H1 (cell line): ENCODE results near the gene WNT9B. TPM values are rescaled to one million over a fixed set of nuclear protein-coding genes. Genes with fewer than 3 reads are reported as not detected.
A peak's percentile ranks its signal among the peaks of the same experiment; 100 is the strongest.

Experiments used
- CTCF ChIA-PET: fragments of 300-600 bp; sonication (Branson Sonifier 250); formaldehyde crosslinking; loops from one replicate; lab custom pipeline; 2021; ENCODE audit not compliant: partially characterized antibody; lab: Charles Lee
- POLR2A ChIA-PET: fragments of 300-600 bp; sonication (Branson Sonifier 250); formaldehyde crosslinking; loops from one replicate; lab custom pipeline; 2021; ENCODE audit warnings: inconsistent platforms; ENCODE audit not compliant: partially characterized antibody; lab: Charles Lee
- DNase-seq, 2 experiments: peaks; one replicate each; pipeline versions ENCODE4 v3.0.0 to v3.0.0-alpha.2; 2010 to 2022; ENCODE audit warnings: low spot score in 2 of 2, low read depth in 1 of 2, mixed read lengths in 1 of 2
- FAIRE-seq: peaks from 2 replicates; lab custom pipeline; 2011; peaks lifted over from hg19 to GRCh38; lab: Jason Lieb, UNC
- H2AFZ ChIP-seq: 2 replicates; pipeline ENCODE4 v1.8.1; 2012; ENCODE audit warnings: low read length, inconsistent platforms
- H2AK5ac ChIP-seq: 2 replicates; pipeline ENCODE4 v1.6.1; 2013; ENCODE audit warnings: low read depth, low read length
- H2BK120ac ChIP-seq: replicated peaks from 2 replicates; pipeline ENCODE3; 2013; ENCODE audit warnings: low read depth, low read length, inconsistent platforms
- H2BK12ac ChIP-seq: 2 replicates; pipeline ENCODE4 v1.6.1; 2013; ENCODE audit warnings: low read depth, low read length
- H2BK15ac ChIP-seq: 2 replicates; pipeline ENCODE4 v1.6.1; 2013; ENCODE audit warnings: low read length
- H2BK20ac ChIP-seq: 2 replicates; pipeline ENCODE4 v1.6.1; 2013; ENCODE audit warnings: low read length
- H2BK5ac ChIP-seq: 2 replicates; pipeline ENCODE4 v1.6.1; 2013; ENCODE audit warnings: low read depth, low read length
- H3K14ac ChIP-seq: 2 replicates; pipeline ENCODE4 v1.6.1; 2013; ENCODE audit warnings: inconsistent platforms; ENCODE audit not compliant: insufficient read length
- H3K18ac ChIP-seq: 2 replicates; pipeline ENCODE4 v1.6.1; 2013; ENCODE audit warnings: low read length; ENCODE audit errors: extremely low read depth
- H3K23ac ChIP-seq: 2 replicates; pipeline ENCODE4 v1.6.1; 2013; ENCODE audit warnings: inconsistent platforms; ENCODE audit not compliant: insufficient read length
- H3K23me2 ChIP-seq: 2 replicates; pipeline ENCODE4 v1.6.1; 2013; ENCODE audit warnings: low read depth, low read length
- H3K27ac ChIP-seq: 2 replicates; pipeline ENCODE4 v1.6.1; 2011; ENCODE audit warnings: low read depth, low read length, inconsistent platforms
- H3K27me3 ChIP-seq, 4 experiments: replicated peaks in 1 of 4; 1 replicate in 1 of 4; 2 replicates in 3 of 4; pipeline versions ENCODE4 v1.6.1 to v1.8.1; 2011 to 2013; ENCODE audit warnings: low read length in 3 of 4, mild to moderate bottlenecking in 3 of 4, inconsistent platforms in 2 of 4, mixed read lengths in 2 of 4, moderate library complexity in 1 of 4; ENCODE audit not compliant: control insufficient read depth in 3 of 4, insufficient read depth in 3 of 4; ENCODE audit errors: extremely low read depth in 1 of 4
- H3K36me3 ChIP-seq, 4 experiments: 2 replicates each; pipeline versions ENCODE4 v1.6.1 to v1.8.1; 2011 to 2013; ENCODE audit warnings: mild to moderate bottlenecking in 4 of 4, low read length in 3 of 4, moderate library complexity in 2 of 4, control low read depth in 1 of 4, inconsistent platforms in 1 of 4; ENCODE audit not compliant: insufficient read depth in 4 of 4, control insufficient read depth in 2 of 4
- H3K4ac ChIP-seq: replicated peaks from 2 replicates; pipeline ENCODE3; 2013; ENCODE audit warnings: low read length, low read depth, mixed read lengths, inconsistent platforms; ENCODE audit not compliant: insufficient read length
- H3K4me1 ChIP-seq, 4 experiments: replicated peaks in 1 of 4; 1 replicate in 1 of 4; 2 replicates in 3 of 4; pipeline versions ENCODE4 v1.6.1 to v1.8.1; 2011 to 2013; ENCODE audit warnings: low read length in 3 of 4, inconsistent platforms in 2 of 4, mixed read lengths in 1 of 4; ENCODE audit not compliant: insufficient read depth in 4 of 4, control insufficient read depth in 3 of 4
- H3K4me2 ChIP-seq, 2 experiments: 2 replicates each; pipeline versions ENCODE4 v1.6.1 to v1.8.1; 2011 to 2013; ENCODE audit warnings: low read depth in 2 of 2, low read length in 2 of 2, control low read depth in 1 of 2, inconsistent platforms in 1 of 2, mild to moderate bottlenecking in 1 of 2; ENCODE audit not compliant: insufficient read depth in 1 of 2
- H3K4me3 ChIP-seq, 4 experiments: fragments of 200-600, 300-600 bp in 1 of 4; sonication (generic), shearing (Covaris generic), sonication (Bioruptor Twin) in 1 of 4; 2 replicates each; pipeline versions ENCODE4 v1.5.1 to v1.8.1; 2011 to 2016; ENCODE audit warnings: low read length in 4 of 4, low read depth in 3 of 4, control low read depth in 2 of 4, inconsistent platforms in 2 of 4, mild to moderate bottlenecking in 2 of 4, mixed read lengths in 1 of 4, moderate library complexity in 1 of 4; ENCODE audit not compliant: insufficient read depth in 2 of 4; ENCODE audit errors: extremely low read depth in 1 of 4
- H3K56ac ChIP-seq: replicated peaks from 2 replicates; pipeline ENCODE3; 2013; ENCODE audit warnings: low read depth, mild to moderate bottlenecking, mixed read lengths, low read length, inconsistent platforms; ENCODE audit not compliant: insufficient read length
- H3K79me1 ChIP-seq: 2 replicates; pipeline ENCODE4 v1.6.1; 2013; ENCODE audit warnings: low read depth, low read length, control low read depth
- H3K79me2 ChIP-seq, 2 experiments: 2 replicates each; pipeline versions ENCODE4 v1.6.1 to v1.8.1; 2012 to 2013; ENCODE audit warnings: low read length in 2 of 2, mild to moderate bottlenecking in 2 of 2, inconsistent platforms in 1 of 2; ENCODE audit not compliant: insufficient read depth in 2 of 2, control insufficient read depth in 1 of 2
- H3K9ac ChIP-seq, 4 experiments: replicated peaks in 1 of 4; 1 replicate in 1 of 4; 2 replicates in 3 of 4; pipeline versions ENCODE4 v1.6.1 to v1.8.1; 2011 to 2013; ENCODE audit warnings: low read depth in 3 of 4, low read length in 3 of 4, control low read depth in 2 of 4, mild to moderate bottlenecking in 2 of 4, moderate library complexity in 2 of 4, inconsistent platforms in 1 of 4; ENCODE audit errors: extremely low read depth in 1 of 4
- H3K9me3 ChIP-seq, 2 experiments: 2 replicates each; pipeline versions ENCODE4 v1.6.1 to v1.8.1; 2012 to 2013; ENCODE audit warnings: mild to moderate bottlenecking in 2 of 2, moderate library complexity in 2 of 2, control low read depth in 1 of 2, inconsistent platforms in 1 of 2, low read depth in 1 of 2, low read length in 1 of 2, mixed read lengths in 1 of 2; ENCODE audit not compliant: insufficient read depth in 2 of 2
- H4K20me1 ChIP-seq, 2 experiments: replicated peaks in 1 of 2; 2 replicates each; pipeline versions ENCODE3 to v1.8.1; 2011 to 2013; ENCODE audit warnings: inconsistent platforms in 2 of 2, low read length in 2 of 2, mild to moderate bottlenecking in 1 of 2; ENCODE audit not compliant: insufficient read depth in 2 of 2, control insufficient read depth in 1 of 2
- H4K5ac ChIP-seq: 2 replicates; pipeline ENCODE4 v1.6.1; 2013; ENCODE audit warnings: low read length, low read depth, mixed read lengths, inconsistent platforms; ENCODE audit not compliant: insufficient read length
- H4K8ac ChIP-seq: 2 replicates; pipeline ENCODE4 v1.8.0; 2013; ENCODE audit warnings: mild to moderate bottlenecking, moderate library complexity, low read length, inconsistent platforms; ENCODE audit not compliant: insufficient read depth; ENCODE audit errors: extremely low read depth
- H4K91ac ChIP-seq: replicated peaks from 2 replicates; pipeline ENCODE3; 2013; ENCODE audit warnings: low read length, mixed read lengths, inconsistent platforms; ENCODE audit not compliant: insufficient read length
- BACH1 ChIP-seq: IDR thresholded peaks from 2 replicates; pipeline ENCODE4 v1.6.1; 2012; ENCODE audit warnings: low read length, improper control_type of control experiment
- KDM5A ChIP-seq: fragments of 200-600 bp; IDR thresholded peaks from 2 replicates; pipeline ENCODE4 v1.7.1; 2012; ENCODE audit warnings: mild to moderate bottlenecking, low read length, inconsistent platforms, mixed read lengths
- SRF ChIP-seq: IDR thresholded peaks from 2 replicates; pipeline ENCODE4 v1.6.1; 2011; ENCODE audit warnings: mild to moderate bottlenecking, low read depth, low read length, moderate library complexity
- SUZ12 ChIP-seq: fragments of 200-600 bp; sonication (generic); IDR thresholded peaks from 2 replicates; pipeline ENCODE4 v1.6.1; 2012; ENCODE audit warnings: mild to moderate bottlenecking, inconsistent platforms, low read length, moderate library complexity, mixed read lengths
- WGBS, 2 experiments: shearing (Covaris generic) in 1 of 2; methylation state at CpG; one replicate each; pipeline versions ENCODE4 v1.1.6 to v1.1.7; 2013 to 2015; ENCODE audit warnings: low lambda C conversion rate in 2 of 2, mixed read lengths in 2 of 2, inconsistent platforms in 1 of 2, low coverage in 1 of 2, missing lambda C conversion rate in 1 of 2; ENCODE audit not compliant: insufficient replicate concordance in 2 of 2, insufficient coverage in 1 of 2, insufficient read length in 1 of 2; ENCODE audit errors: extremely low coverage in 1 of 2, missing lambda C conversion rate in 1 of 2; 5-methylcytosine and 5-hydroxymethylcytosine counted together
- polyA plus RNA-seq, 7 experiments: library from polyadenylated mRNA; depleted of rRNA in 3 of 7; stranded (reverse) in 5 of 7; unstranded in 2 of 7; fragments of >200 nt in 5 of 7; fragments of 200-250 nt in 2 of 7; gene quantifications; 1 replicate in 5 of 7; 2 replicates in 1 of 7; 4 replicates in 1 of 7; pipeline versions ENCODE4 v1.2.1 to v1.2.3, GENCODE V29; 2011 to 2013; ENCODE audit warnings: missing spikeins in 2 of 7, mixed read lengths in 2 of 7
- total RNA-seq: library from RNA; stranded (reverse); fragmentation: NEBNext Ultra II Directional; extraction: Animal tissue kit (Norgen Biotek cat#: 25700); gene quantifications from 2 replicates; pipeline ENCODE4 v1.2.1, GENCODE V29; 2021

The WNT9B gene
- total and polyA plus RNA-seq, 2 of the 8 experiments (the other 6 are each of a cell fraction or from before 2014, with no cell fraction given) = 0.21 TPM; not detected in 1

GRCh38 chr17:46875849-46876352 is 24.5 kb downstream of the WNT9B start:
- Histone ChIP-seq H3K79me2 (no peaks in the 10 kb centered on the region), H3K18ac (no peak overlapping the region), H3K4me3 (no peak overlapping the region), H4K91ac (peak overlapping the region; percentile 93), H3K79me1 (no peaks in the 10 kb centered on the region), H2AFZ (no peak overlapping the region), H2BK20ac (no peak overlapping the region), H3K14ac (no peak overlapping the region), H3K56ac (no peak overlapping the region), H3K36me3 (no peaks in the 10 kb centered on the region), H3K27ac (no peak overlapping the region), H4K20me1 (peaks cover 0 to 4% of the 10 kb centered on the region in 2 experiments), H3K9me3 (no peaks in the 10 kb centered on the region), H4K5ac (no peak overlapping the region), H3K27me3 (peaks cover 0 to 3% (median 0%) of the 10 kb centered on the region in 4 experiments; a peak in 2 of 7 replicates), H3K23me2 (no peaks in the 10 kb centered on the region; the same call in 1 of the 2 replicates), H3K4me1 (no peaks in the 10 kb centered on the region), H2BK15ac (peak overlapping the region; percentile 31; the same call in 1 of the 2 replicates), H2AK5ac (no peak overlapping the region), H3K4me2 (no peak overlapping the region), H2BK12ac (no peak overlapping the region), H4K8ac (peak overlapping the region; percentile 63; the same call in 1 of the 2 replicates), H3K4ac (no peak overlapping the region), H2BK120ac (no peak overlapping the region), H2BK5ac (no peak overlapping the region), H3K23ac (no peak overlapping the region), H3K9ac (no peak overlapping the region)
- ChIA-PET POLR2A (interaction anchor here (1.3 kb wide), 1 partner anchor 70 kb away, joined by 4 read pairs; no protein-coding TSS in a partner anchor), CTCF (interaction anchor here (0.7 to 5.2 kb wide), 27 partner anchors 9 to 95 kb away, joined by 3 to 41 read pairs (median 6); no protein-coding TSS in a partner anchor)
- FAIRE-seq (no peak), DNase-seq (no peak)
- TF ChIP-seq KDM5A (no peak), BACH1 (peak; percentile 13; the same call in 1 of the 2 replicates), SUZ12 (no peak), SRF (no peak)
- 87% methylated on average over 13 of the region's 13 CpGs; no CpG with 5 or more reads in 1 of the 2 experiments for WGBS, 2 experiments
